ENCODE results near the gene ITIH5. TPM values are rescaled to one million over a fixed set of nuclear protein-coding genes. Genes with fewer than 3 reads are reported as not detected.

ITIH5 gene
- total and polyA plus RNA-seq, 2 of the 13 experiments (the other 11 are each of a cell fraction or from before 2014, with no cell fraction given) = 4.7 to 8.9 TPM

DNA sequence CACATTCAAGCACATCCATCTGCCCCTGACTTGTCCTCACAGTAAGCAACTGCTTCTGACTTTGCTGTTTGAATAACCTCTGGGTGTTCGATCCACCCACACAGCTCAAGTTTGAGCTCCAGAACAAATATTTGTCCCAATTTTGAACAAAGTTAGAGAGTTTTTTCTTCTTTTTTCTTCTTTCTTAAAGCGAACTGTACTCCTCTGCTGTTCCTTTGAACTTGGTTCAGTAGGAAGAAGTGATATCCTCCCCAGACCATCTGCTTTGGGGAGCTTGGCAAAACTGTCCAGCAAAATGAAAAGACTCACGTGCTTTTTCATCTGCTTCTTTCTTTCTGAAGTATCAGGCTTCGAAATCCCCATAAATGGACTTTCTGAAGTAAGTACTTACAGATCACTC, 36.4 kb upstream of the ITIH5 start, which contains the start of gene ITIH2 (continued):
- TF ChIP-seq, protein P1, sequence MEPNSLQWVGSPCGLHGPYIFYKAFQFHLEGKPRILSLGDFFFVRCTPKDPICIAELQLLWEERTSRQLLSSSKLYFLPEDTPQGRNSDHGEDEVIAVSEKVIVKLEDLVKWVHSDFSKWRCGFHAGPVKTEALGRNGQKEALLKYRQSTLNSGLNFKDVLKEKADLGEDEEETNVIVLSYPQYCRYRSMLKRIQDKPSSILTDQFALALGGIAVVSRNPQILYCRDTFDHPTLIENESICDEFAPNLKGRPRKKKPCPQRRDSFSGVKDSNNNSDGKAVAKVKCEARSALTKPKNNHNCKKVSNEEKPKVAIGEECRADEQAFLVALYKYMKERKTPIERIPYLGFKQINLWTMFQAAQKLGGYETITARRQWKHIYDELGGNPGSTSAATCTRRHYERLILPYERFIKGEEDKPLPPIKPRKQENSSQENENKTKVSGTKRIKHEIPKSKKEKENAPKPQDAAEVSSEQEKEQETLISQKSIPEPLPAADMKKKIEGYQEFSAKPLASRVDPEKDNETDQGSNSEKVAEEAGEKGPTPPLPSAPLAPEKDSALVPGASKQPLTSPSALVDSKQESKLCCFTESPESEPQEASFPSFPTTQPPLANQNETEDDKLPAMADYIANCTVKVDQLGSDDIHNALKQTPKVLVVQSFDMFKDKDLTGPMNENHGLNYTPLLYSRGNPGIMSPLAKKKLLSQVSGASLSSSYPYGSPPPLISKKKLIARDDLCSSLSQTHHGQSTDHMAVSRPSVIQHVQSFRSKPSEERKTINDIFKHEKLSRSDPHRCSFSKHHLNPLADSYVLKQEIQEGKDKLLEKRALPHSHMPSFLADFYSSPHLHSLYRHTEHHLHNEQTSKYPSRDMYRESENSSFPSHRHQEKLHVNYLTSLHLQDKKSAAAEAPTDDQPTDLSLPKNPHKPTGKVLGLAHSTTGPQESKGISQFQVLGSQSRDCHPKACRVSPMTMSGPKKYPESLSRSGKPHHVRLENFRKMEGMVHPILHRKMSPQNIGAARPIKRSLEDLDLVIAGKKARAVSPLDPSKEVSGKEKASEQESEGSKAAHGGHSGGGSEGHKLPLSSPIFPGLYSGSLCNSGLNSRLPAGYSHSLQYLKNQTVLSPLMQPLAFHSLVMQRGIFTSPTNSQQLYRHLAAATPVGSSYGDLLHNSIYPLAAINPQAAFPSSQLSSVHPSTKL (CRISPR knock-in tag; IDR thresholded peaks at IDR 0.05) = peak; percentile 68
- TF ChIP-seq XBP1 (CRISPR knock-in tag; IDR thresholded peaks at IDR 0.05) (no peak), MED8 (CRISPR knock-in tag; IDR thresholded peaks at IDR 0.05; ENCODE audit: insufficient replicate concordance) (peak; percentile 43), SP5 (CRISPR knock-in tag; IDR thresholded peaks at IDR 0.05; ENCODE audit: borderline replicate concordance, low read depth) (peak; percentile 22; the same call in 1 of the 2 replicates), MEF2D (CRISPR knock-in tag; IDR thresholded peaks at IDR 0.05) (0 out of 2 replicates have a peak, but pooled peaks have one; percentile 62), KDM6A (CRISPR knock-in tag; IDR thresholded peaks at IDR 0.05; ENCODE audit: low read depth) (0 out of 2 replicates have a peak, but pooled peaks have one; percentile 38), ZNF138 (CRISPR knock-in tag; IDR thresholded peaks at IDR 0.05; ENCODE audit: low read depth) (no peak), GABPA (IDR thresholded peaks at IDR 0.05; ENCODE audit: low read depth, low read length) (no peak), GABPA (CRISPR knock-in tag; IDR thresholded peaks at IDR 0.05; ENCODE audit: low read depth) (0 out of 2 replicates have a peak, but pooled peaks have one; percentile 19), SATB2 (CRISPR knock-in tag; IDR thresholded peaks at IDR 0.05) (0 out of 2 replicates have a peak, but pooled peaks have one; percentile 28), ZKSCAN8 (CRISPR knock-in tag; IDR thresholded peaks at IDR 0.05; ENCODE audit: borderline replicate concordance) (no peak), HNRNPH1 (optimal IDR thresholded peaks at IDR 0.05; ENCODE audit: low read depth, low read length) (no peak), ZNF615 (CRISPR knock-in tag; IDR thresholded peaks at IDR 0.05; ENCODE audit: borderline replicate concordance) (no peak), HNF4A (CRISPR knock-in tag; IDR thresholded peaks at IDR 0.05) (peak; percentile 61), CREB1 (IDR thresholded peaks at IDR 0.05) (no peak), CREB1 (CRISPR knock-in tag; IDR thresholded peaks at IDR 0.05) (peak; percentile 37; the same call in 1 of the 2 replicates), PTBP1 (IDR thresholded peaks at IDR 0.05; ENCODE audit: low read depth, low read length, poor library complexity, severe bottlenecking) (no peak), SRSF4 (IDR thresholded peaks at IDR 0.05; ENCODE audit: low read depth, low read length, poor library complexity, severe bottlenecking) (no peak), ZNF790 (CRISPR knock-in tag; IDR thresholded peaks at IDR 0.05; ENCODE audit: borderline replicate concordance) (no peak), MAZ (IDR thresholded peaks at IDR 0.05; ENCODE audit: borderline replicate concordance, low read depth, low read length) (no peak), MAZ (CRISPR knock-in tag; IDR thresholded peaks at IDR 0.05; ENCODE audit: low read depth) (0 out of 2 replicates have a peak, but pooled peaks have one; percentile 38)
- TF ChIP-seq, protein P2, sequence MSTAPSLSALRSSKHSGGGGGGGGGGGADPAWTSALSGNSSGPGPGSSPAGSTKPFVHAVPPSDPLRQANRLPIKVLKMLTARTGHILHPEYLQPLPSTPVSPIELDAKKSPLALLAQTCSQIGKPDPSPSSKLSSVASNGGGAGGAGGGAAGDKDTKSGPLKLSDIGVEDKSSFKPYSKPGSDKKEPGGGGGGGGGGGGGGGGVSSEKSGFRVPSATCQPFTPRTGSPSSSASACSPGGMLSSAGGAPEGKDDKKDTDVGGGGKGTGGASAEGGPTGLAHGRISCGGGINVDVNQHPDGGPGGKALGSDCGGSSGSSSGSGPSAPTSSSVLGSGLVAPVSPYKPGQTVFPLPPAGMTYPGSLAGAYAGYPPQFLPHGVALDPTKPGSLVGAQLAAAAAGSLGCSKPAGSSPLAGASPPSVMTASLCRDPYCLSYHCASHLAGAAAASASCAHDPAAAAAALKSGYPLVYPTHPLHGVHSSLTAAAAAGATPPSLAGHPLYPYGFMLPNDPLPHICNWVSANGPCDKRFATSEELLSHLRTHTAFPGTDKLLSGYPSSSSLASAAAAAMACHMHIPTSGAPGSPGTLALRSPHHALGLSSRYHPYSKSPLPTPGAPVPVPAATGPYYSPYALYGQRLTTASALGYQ (CRISPR knock-in tag; IDR thresholded peaks at IDR 0.05) = peak; percentile 63; the same call in 1 of the 2 replicates
- TF ChIP-seq, protein P3, sequence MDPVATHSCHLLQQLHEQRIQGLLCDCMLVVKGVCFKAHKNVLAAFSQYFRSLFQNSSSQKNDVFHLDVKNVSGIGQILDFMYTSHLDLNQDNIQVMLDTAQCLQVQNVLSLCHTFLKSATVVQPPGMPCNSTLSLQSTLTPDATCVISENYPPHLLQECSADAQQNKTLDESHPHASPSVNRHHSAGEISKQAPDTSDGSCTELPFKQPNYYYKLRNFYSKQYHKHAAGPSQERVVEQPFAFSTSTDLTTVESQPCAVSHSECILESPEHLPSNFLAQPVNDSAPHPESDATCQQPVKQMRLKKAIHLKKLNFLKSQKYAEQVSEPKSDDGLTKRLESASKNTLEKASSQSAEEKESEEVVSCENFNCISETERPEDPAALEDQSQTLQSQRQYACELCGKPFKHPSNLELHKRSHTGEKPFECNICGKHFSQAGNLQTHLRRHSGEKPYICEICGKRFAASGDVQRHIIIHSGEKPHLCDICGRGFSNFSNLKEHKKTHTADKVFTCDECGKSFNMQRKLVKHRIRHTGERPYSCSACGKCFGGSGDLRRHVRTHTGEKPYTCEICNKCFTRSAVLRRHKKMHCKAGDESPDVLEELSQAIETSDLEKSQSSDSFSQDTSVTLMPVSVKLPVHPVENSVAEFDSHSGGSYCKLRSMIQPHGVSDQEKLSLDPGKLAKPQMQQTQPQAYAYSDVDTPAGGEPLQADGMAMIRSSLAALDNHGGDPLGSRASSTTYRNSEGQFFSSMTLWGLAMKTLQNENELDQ (CRISPR knock-in tag; IDR thresholded peaks at IDR 0.05; ENCODE audit: borderline replicate concordance) = no peak
